ENCODE results near the gene TARDBP.
"Not testable (repeated sequence)": the region's sequence is repeated elsewhere in the genome, so short reads cannot be mapped to it uniquely, and the experiment has no call there.

The TARDBP gene

GRCh38 chr1:10996100-10996499, 16.4 kb upstream of the TARDBP start:
- no peak for DNase-seq

- no peak for DNase-seq
Observed at GRCh38 chr1:11000526-11000925, 11.9 kb upstream of the TARDBP start.

GRCh38 chr1:11013160-11013531, 692 bp downstream of the TARDBP start:
- no peak for DNase-seq

GRCh38 chr1:11019358-11019757, 6.9 kb downstream of the TARDBP start:
- not testable (repeated sequence) for DNase-seq

- DNase-seq, result no peak
Observed at GRCh38 chr1:11019971-11020370, 7.5 kb downstream of the TARDBP start.

- DNase-seq, result no peak
Observed at GRCh38 chr1:11023201-11023600, 10.7 kb downstream of the TARDBP start.

- DNase-seq, result no peak
Observed at GRCh38 chr1:11024154-11024873, 11.9 kb downstream of the TARDBP start.

GRCh38 chr1:11024874-11025203, 12.4 kb downstream of the TARDBP start:
- no peak for DNase-seq

GRCh38 chr1:11025618-11026017, 13.2 kb downstream of the TARDBP start:
- DNase-seq, result no peak

- no peak for DNase-seq
Observed at GRCh38 chr1:11026052-11026451, 13.6 kb downstream of the TARDBP start.

- no peak for DNase-seq
Observed at GRCh38 chr1:11026903-11027302, 14.4 kb downstream of the TARDBP start.

- DNase-seq, result no peak
Observed at GRCh38 chr1:11027316-11027715, 14.9 kb downstream of the TARDBP start.

- DNase-seq, result no peak
Observed at GRCh38 chr1:11028018-11028417, 15.6 kb downstream of the TARDBP start.

GRCh38 chr1:11030865-11031264, 18.4 kb downstream of the TARDBP start:
- no peak for DNase-seq

GRCh38 chr1:11031624-11032262, 19.3 kb downstream of the TARDBP start:
- DNase-seq, result no peak

- DNase-seq, result not testable (repeated sequence)
Observed at GRCh38 chr1:11037019-11037739, 24.7 kb downstream of the TARDBP start.

- DNase-seq, result peak; percentile 77
Observed at GRCh38 chr1:11037740-11038182, 25.3 kb downstream of the TARDBP start.

- no peak for DNase-seq
Observed at GRCh38 chr1:11039351-11040104, 27.1 kb downstream of the TARDBP start.

- not testable (repeated sequence) for DNase-seq
Observed at GRCh38 chr1:11040105-11040429, 27.6 kb downstream of the TARDBP start.

GRCh38 chr1:11041048-11041447, 28.6 kb downstream of the TARDBP start:
- DNase-seq, result no peak

GRCh38 chr1:11042065-11042464, 29.6 kb downstream of the TARDBP start:
- DNase-seq, result no peak

- no peak for DNase-seq
Observed at GRCh38 chr1:11042995-11043874, 30.8 kb downstream of the TARDBP start.

Measured in NCI-H1694 treated with DMSO at 0.1 percent for 48 hours (cell line).